Adrenal gland (tissue), 12 donors: ENCODE measurements around the gene CTRB1. TPM values are rescaled to one million over a fixed set of nuclear protein-coding genes. Genes with fewer than 3 reads are reported as not detected.

Source experiments
- DNase-seq, 7 donors: peaks; one replicate each; pipeline ENCODE4 v3.0.0-alpha.2; 2019 to 2020
- H3K27ac ChIP-seq, 5 donors: fragments of 200-600 bp; sonication (generic) in 4 of 5; 1 replicate in 3 of 5; 2 replicates in 2 of 5; pipeline versions ENCODE4 v1.5.1 to v1.8.0; 2016 to 2020; ENCODE audit warnings: mild to moderate bottlenecking in 1 of 5
- H3K27me3 ChIP-seq: fragments of 200-600 bp; 2 replicates; pipeline ENCODE4 v1.8.0; 2021
- H3K36me3 ChIP-seq, 2 donors: fragments of 200-600 bp; replicated peaks in 1 of 2; 1 replicate in 1 of 2; 2 replicates in 1 of 2; pipeline versions ENCODE4 v1.5.1 to v1.8.0; 2018 to 2022
- H3K4me1 ChIP-seq, 2 donors: fragments of 200-600 bp; replicated peaks in 1 of 2; 1 replicate in 1 of 2; 2 replicates in 1 of 2; pipeline versions ENCODE4 v1.5.1 to v1.8.0; 2018 to 2021
- H3K4me3 ChIP-seq, 4 donors: fragments of 200-600 bp; sonication (generic) in 3 of 4; one replicate each; pipeline ENCODE4 v1.5.1; 2016 to 2018
- H3K9me3 ChIP-seq, 3 donors: fragments of 200-600 bp; sonication (generic) in 1 of 3; replicated peaks in 1 of 3; 1 replicate in 2 of 3; 2 replicates in 1 of 3; pipeline versions ENCODE4 v1.5.1 to v1.8.0; 2016 to 2021
- POLR2A ChIP-seq, 2 donors: fragments of 450-650 bp; IDR thresholded peaks; one replicate each; pipeline ENCODE4 v1.6.1; 2017; ENCODE audit warnings: antibody characterized with exemption in 2 of 2, mild to moderate bottlenecking in 2 of 2, moderate library complexity in 1 of 2
- WGBS, 4 donors: extraction: QIAGEN DNeasy Blood & Tissue Kit in 2 of 4; methylation state at CpG; one replicate each; pipeline versions ENCODE4 v1.1.5 to v1.1.7; 2013 to 2017; 5-methylcytosine and 5-hydroxymethylcytosine counted together
- intact Hi-C, 2 donors: fragments of 100-400 bp; cut with DNase I; formaldehyde crosslinking; loops; one replicate each; pipeline versions ENCODE4 v1.14.1 to v1.15.0; 2022 to 2023
- polyA plus RNA-seq, 3 donors: library from polyadenylated mRNA; stranded (reverse); fragments of 200-250 nt in 2 of 3; fragments of 350-450 nt in 1 of 3; fragmentation: Illumina TruSeq in 1 of 3; extraction: RNeasy Lipid Tissue Mini Kit (QIAGEN cat#74804) in 1 of 3; gene quantifications; one replicate each; pipeline ENCODE4 v1.2.3, GENCODE V29; 2013 to 2014
- total RNA-seq, 9 donors: library from RNA; depleted of rRNA in 4 of 9; stranded (reverse); fragments of >200 nt in 4 of 9; fragments of 120-200 nt in 1 of 9; fragmentation: NEBNext Ultra II Directional in 1 of 9; extraction: Animal tissue kit (Norgen Biotek cat#: 25700) in 1 of 9; gene quantifications; one replicate each; pipeline versions ENCODE4 v1.1.0 to v1.2.4, GENCODE V29; 2013 to 2023
- TF ChIP-seq, protein P1 (sequence below), 6 experiments: fragments of 450-650 bp in 4 of 6; fragments of 200-600 bp in 2 of 6; sonication (generic) in 1 of 6; IDR thresholded peaks; 1 replicate in 5 of 6; 2 replicates in 1 of 6; pipeline versions ENCODE4 v1.5.1 to v1.8.0; 2016 to 2021; ENCODE audit warnings: antibody characterized with exemption in 6 of 6, mild to moderate bottlenecking in 2 of 6, moderate library complexity in 1 of 6
- donor health status: healthy with polysubstance abuse.
- donor health status: Bipolar disorder and iron deficiency.
- donor health status: DM: yes; HTN: yes; CAD: no.
- donor health status: DM: no; HTN: no; CAD: no.
- donor health status: DM: no; HTN: no; CAD: no.
- donor health status: DM: yes; HTN: yes; CAD: no.

CTRB1 gene
- total and polyA plus RNA-seq, 12 donors: 0.67 to 9.9 (median 2.0) TPM; not detected in 3

DNA sequence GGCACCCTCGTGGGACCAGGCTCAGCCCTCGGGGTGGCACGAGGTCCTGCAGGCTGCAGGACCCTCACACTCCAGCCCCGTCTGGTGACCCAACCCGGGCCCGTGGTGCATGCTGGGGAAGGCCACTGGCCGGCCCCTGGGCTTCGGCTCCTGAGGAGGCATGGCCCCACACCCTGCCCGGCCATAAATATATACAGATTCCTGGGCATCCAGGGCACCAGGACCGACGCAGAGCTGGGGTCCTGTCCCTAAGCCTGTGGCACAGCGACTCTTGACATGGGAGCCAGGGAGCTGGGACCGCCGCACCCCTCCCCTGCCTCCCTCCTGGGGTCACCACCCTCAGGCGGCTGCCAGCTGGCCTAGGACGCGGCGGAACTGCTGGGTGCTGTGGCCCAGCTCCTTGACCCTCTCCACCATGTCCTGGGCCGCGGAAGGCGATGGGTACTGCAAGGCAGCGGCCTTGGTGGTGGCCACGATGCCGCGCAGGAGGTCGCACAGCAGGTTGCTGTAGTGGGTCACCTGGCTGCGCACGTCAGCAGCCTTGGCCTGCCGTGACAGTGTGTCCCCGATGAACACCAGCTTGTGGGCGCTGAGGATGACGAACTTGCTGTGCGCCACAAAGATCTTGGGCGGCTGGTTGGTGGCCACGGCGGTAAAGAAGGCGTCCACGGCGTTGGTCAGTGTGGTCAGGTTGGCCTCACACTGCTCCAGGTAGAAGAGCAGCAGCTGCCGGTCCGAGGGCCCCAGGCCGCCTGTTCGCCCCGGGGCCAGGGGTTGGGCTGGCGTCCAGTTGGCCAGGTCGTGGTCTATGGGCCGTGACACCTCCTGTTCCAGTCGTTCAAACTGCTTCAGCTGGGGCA is 10.6 kb downstream of the CTRB1 start:
- DNase-seq: no peak
- Histone ChIP-seq H3K4me3 (no peak overlapping the region), H3K36me3 (peaks cover 0 to 49% of the 10 kb centered on the region in 2 donors), H3K27me3 (no peaks in the 10 kb centered on the region), H3K4me1 (peaks cover 0 to 3% of the 10 kb centered on the region in 2 donors), H3K9me3 (no peaks in the 10 kb centered on the region), H3K27ac (no peak overlapping the region)
- WGBS, 4 donors: 88 to 94% (median 92%) methylated on average over 20 to 48 of the region's 48 CpGs
- TF ChIP-seq POLR2A (IDR thresholded peaks at IDR 0.05): no peak
- TF ChIP-seq, protein P1, sequence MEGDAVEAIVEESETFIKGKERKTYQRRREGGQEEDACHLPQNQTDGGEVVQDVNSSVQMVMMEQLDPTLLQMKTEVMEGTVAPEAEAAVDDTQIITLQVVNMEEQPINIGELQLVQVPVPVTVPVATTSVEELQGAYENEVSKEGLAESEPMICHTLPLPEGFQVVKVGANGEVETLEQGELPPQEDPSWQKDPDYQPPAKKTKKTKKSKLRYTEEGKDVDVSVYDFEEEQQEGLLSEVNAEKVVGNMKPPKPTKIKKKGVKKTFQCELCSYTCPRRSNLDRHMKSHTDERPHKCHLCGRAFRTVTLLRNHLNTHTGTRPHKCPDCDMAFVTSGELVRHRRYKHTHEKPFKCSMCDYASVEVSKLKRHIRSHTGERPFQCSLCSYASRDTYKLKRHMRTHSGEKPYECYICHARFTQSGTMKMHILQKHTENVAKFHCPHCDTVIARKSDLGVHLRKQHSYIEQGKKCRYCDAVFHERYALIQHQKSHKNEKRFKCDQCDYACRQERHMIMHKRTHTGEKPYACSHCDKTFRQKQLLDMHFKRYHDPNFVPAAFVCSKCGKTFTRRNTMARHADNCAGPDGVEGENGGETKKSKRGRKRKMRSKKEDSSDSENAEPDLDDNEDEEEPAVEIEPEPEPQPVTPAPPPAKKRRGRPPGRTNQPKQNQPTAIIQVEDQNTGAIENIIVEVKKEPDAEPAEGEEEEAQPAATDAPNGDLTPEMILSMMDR (IDR thresholded peaks at IDR 0.05): no peak
- intact Hi-C loops: no loop called here

DNA sequence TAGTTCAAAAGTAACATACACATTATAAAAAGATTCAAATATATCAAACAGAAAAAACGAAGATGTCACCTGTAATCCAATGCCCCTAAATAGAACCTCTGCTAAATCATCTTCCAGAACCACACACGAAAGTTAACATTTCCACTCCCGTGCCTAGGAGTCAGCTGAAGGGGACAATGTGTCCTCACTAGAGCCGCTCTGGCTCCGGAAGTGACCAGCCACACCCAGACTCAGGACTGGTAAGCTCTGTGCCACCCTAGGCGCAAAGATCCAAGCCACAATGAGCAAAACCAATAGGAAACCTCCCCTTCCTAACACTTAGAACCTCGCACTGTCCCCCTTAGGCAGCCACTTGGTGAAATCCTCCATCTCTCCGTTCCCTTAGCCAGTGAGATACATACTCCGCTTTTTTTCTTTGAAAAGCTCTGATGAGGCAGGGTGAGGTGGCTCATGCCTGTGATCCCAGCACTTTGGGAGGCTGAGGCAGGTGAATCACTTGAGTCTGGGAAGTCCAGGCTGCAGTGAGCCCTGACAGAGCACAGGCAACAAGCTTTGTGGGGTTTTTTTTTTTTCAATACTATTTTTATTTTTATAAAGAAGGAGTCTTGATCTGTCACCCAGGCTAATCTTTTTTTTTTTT is 11.8 kb downstream of the CTRB1 start:
- H3K9me3 ChIP-seq: no peaks in the 10 kb centered on the region
- no peak overlapping the region for H3K4me3 ChIP-seq
- peaks cover 0 to 61% of the 10 kb centered on the region in 2 donors for H3K36me3 ChIP-seq
- intact Hi-C loops: no loop called here
- no peaks in the 10 kb centered on the region for H3K27me3 ChIP-seq
- no peak overlapping the region for H3K27ac ChIP-seq
- DNase-seq: peak in 1 of 7 donors; percentile 74
- peaks cover 0 to 5% of the 10 kb centered on the region in 2 donors for H3K4me1 ChIP-seq
- WGBS, 4 donors: 79 to 82% (median 81%) methylated on average over 9 of the region's 9 CpGs
- TF ChIP-seq, protein P1 (IDR thresholded peaks at IDR 0.05): no peak
- TF ChIP-seq POLR2A (IDR thresholded peaks at IDR 0.05): no peak

DNA sequence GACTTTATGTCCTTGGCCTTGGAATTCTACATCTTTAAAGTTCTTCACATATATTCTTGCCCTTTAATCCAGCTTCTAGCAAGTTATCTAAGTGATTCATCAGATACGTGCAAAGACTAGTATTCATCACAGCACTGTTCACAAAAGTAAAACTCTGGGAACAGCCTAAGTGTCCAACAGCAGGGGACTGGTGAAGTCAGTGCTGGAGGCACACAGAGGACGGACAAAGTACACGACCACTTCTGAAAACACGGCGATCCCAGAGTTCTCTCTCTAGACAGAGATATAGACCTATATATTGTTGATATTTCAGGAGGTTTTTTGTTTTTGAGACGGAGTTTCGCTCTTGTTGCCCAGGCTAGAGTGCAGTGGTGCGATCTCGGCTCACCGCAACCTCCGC is 12.8 kb downstream of the CTRB1 start:
- H3K4me3 ChIP-seq: no peak overlapping the region
- 86 to 93% (median 87%) methylated on average over 11 of the region's 11 CpGs for WGBS, 4 donors
- intact Hi-C loops: no loop called here
- no peaks in the 10 kb centered on the region for H3K27me3 ChIP-seq
- H3K4me1 ChIP-seq: peaks cover 0 to 5% of the 10 kb centered on the region in 2 donors
- H3K36me3 ChIP-seq: peaks cover 0 to 62% of the 10 kb centered on the region in 2 donors
- no peak overlapping the region for H3K27ac ChIP-seq
- DNase-seq: no peak
- no peaks in the 10 kb centered on the region for H3K9me3 ChIP-seq
- TF ChIP-seq, protein P1 (IDR thresholded peaks at IDR 0.05): no peak
- no peak for TF ChIP-seq POLR2A (IDR thresholded peaks at IDR 0.05)

GRCh38 chr16:75233611-75233938 is 14.8 kb downstream of the CTRB1 start:
- intact Hi-C loops: no loop called here
- Histone ChIP-seq H3K4me3 (no peak overlapping the region), H3K36me3 (peaks cover 0 to 55% of the 10 kb centered on the region in 2 donors), H3K27me3 (no peaks in the 10 kb centered on the region), H3K4me1 (peaks cover 10 to 19% of the 10 kb centered on the region in 2 donors), H3K27ac (no peak overlapping the region), H3K9me3 (no peaks in the 10 kb centered on the region)
- DNase-seq: no peak
- 49 to 67% (median 53%) methylated on average over 4 to 7 of the region's 7 CpGs for WGBS, 4 donors
- TF ChIP-seq, protein P1 (IDR thresholded peaks at IDR 0.05): no peak
- TF ChIP-seq POLR2A (IDR thresholded peaks at IDR 0.05): no peak
